HL-60 (cell line): ENCODE data around the gene EYS.

ENCODE experiments used
- DNase-seq, 2 experiments: peaks; one replicate each; pipeline ENCODE4 v3.0.0-alpha.2; 2010 to 2020; ENCODE audit warnings: low read depth in 1 of 2, low spot score in 1 of 2
- H3K27ac ChIP-seq: fragments of 250-450 bp; sonication (Bioruptor Pico); replicated peaks from 2 replicates; pipeline ENCODE4 v1.5.1; 2020; ENCODE audit warnings: mild to moderate bottlenecking, moderate library complexity
- H3K27me3 ChIP-seq: fragments of 250-450 bp; sonication (Bioruptor Pico); 2 replicates; pipeline ENCODE4 v1.5.1; 2021; ENCODE audit warnings: mild to moderate bottlenecking, moderate library complexity; ENCODE audit not compliant: insufficient read depth, poor library complexity, severe bottlenecking
- H3K4me3 ChIP-seq: replicated peaks from 2 replicates; pipeline ENCODE4 v1.5.1; 2011; ENCODE audit warnings: mild to moderate bottlenecking, control low read depth, low read length; ENCODE audit not compliant: insufficient read depth
- CTCF ChIP-seq: IDR thresholded peaks from one replicate; pipeline ENCODE4 v1.5.1; 2011; ENCODE audit warnings: low read length, control low read depth, inconsistent platforms; ENCODE audit not compliant: insufficient read depth
- GABPA ChIP-seq: IDR thresholded peaks from 2 replicates; pipeline ENCODE4 v1.6.1; 2012; ENCODE audit warnings: low read depth
- POLR2AphosphoS5 ChIP-seq: IDR thresholded peaks from 2 replicates; pipeline ENCODE4 v1.6.1; 2012; ENCODE audit warnings: low read depth
- REST ChIP-seq: IDR thresholded peaks from 2 replicates; pipeline ENCODE4 v1.6.1; 2012; ENCODE audit warnings: low read depth; ENCODE audit not compliant: insufficient replicate concordance
- SPI1 ChIP-seq: IDR thresholded peaks from 2 replicates; pipeline ENCODE4 v1.6.1; 2012; ENCODE audit warnings: low read depth, mild to moderate bottlenecking, borderline replicate concordance

The EYS gene

GRCh38 chr6:64996301-64996700, 710.7 kb downstream of the EYS start:
- Histone ChIP-seq H3K27ac (no peak overlapping the region), H3K27me3 (no peaks in the 10 kb centered on the region), H3K4me3 (no peak overlapping the region)
- no peak for DNase-seq
- TF ChIP-seq GABPA (no peak), CTCF (no peak), POLR2AphosphoS5 (no peak), REST (no peak), SPI1 (no peak)

- no peak overlapping the region for H3K27ac ChIP-seq
- no peak for TF ChIP-seq REST
- no peak for TF ChIP-seq GABPA
- no peak for TF ChIP-seq POLR2AphosphoS5
- no peak for TF ChIP-seq CTCF
- no peak for TF ChIP-seq SPI1
- no peaks in the 10 kb centered on the region for H3K27me3 ChIP-seq
- no peak overlapping the region for H3K4me3 ChIP-seq
- no peak for DNase-seq
Observed at GRCh38 chr6:64990652-64991304, 716.2 kb downstream of the EYS start.

GRCh38 chr6:64988148-64988547, 718.9 kb downstream of the EYS start:
- no peak overlapping the region for H3K27ac ChIP-seq
- no peaks in the 10 kb centered on the region for H3K27me3 ChIP-seq
- no peak for TF ChIP-seq POLR2AphosphoS5
- no peak for TF ChIP-seq CTCF
- TF ChIP-seq SPI1, result no peak
- no peak for TF ChIP-seq REST
- TF ChIP-seq GABPA, result no peak
- DNase-seq, result no peak
- no peak overlapping the region for H3K4me3 ChIP-seq
